ENCODE data around the gene CHIT1. TPM values are rescaled to one million over a fixed set of nuclear protein-coding genes. Genes with fewer than 3 reads are reported as not detected.
A peak's percentile ranks its signal among the peaks of the same experiment; 100 is the strongest.

CHIT1 gene
- total RNA-seq, 1 donor, result under 0.01 TPM

DNA sequence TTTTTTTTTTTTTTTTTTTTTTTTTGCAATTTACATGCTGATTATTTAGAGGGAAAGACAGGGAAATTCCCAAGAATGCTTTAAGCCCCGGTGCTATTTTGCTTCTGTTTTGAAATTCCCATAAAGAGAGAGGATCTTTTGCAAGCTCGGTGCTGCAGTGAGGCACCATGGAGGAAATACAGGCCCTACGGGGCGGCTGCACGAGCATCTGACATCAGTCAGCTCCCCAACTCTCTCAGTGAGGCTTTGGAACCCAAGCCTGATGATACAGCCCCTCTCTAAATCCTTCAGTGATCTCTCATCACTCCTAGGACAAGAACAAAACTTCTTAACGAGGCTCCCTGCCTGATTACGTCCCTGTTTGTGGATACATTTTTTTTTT lies 42.2 kb downstream of the CHIT1 start:
- no peak overlapping the region for H3K27ac ChIP-seq (ENCODE audit: low read depth, low read length)
- peak; percentile 49 for DNase-seq (ENCODE audit: insufficient read length, low spot score, missing footprints)
- H3K4me1 ChIP-seq (ENCODE audit: insufficient read depth, low read length), result peaks cover 26% of the 10 kb centered on the region
- no peaks in the 10 kb centered on the region for H3K36me3 ChIP-seq (ENCODE audit: insufficient read depth, low read length)
- no peak overlapping the region for H3K4me2 ChIP-seq (ENCODE audit: insufficient read depth, low read length)
- H3K79me2 ChIP-seq (ENCODE audit: insufficient read depth, low read length), result no peaks in the 10 kb centered on the region
- no peaks in the 10 kb centered on the region for H3K9me3 ChIP-seq (ENCODE audit: low read depth, low read length)
- H4K20me1 ChIP-seq (ENCODE audit: insufficient read depth, low read length), result no peaks in the 10 kb centered on the region
- TF ChIP-seq, protein P1, sequence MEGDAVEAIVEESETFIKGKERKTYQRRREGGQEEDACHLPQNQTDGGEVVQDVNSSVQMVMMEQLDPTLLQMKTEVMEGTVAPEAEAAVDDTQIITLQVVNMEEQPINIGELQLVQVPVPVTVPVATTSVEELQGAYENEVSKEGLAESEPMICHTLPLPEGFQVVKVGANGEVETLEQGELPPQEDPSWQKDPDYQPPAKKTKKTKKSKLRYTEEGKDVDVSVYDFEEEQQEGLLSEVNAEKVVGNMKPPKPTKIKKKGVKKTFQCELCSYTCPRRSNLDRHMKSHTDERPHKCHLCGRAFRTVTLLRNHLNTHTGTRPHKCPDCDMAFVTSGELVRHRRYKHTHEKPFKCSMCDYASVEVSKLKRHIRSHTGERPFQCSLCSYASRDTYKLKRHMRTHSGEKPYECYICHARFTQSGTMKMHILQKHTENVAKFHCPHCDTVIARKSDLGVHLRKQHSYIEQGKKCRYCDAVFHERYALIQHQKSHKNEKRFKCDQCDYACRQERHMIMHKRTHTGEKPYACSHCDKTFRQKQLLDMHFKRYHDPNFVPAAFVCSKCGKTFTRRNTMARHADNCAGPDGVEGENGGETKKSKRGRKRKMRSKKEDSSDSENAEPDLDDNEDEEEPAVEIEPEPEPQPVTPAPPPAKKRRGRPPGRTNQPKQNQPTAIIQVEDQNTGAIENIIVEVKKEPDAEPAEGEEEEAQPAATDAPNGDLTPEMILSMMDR (IDR thresholded peaks at IDR 0.05; ENCODE audit: extremely low read depth, low read depth, low read length), result no peak
- H2AFZ ChIP-seq (ENCODE audit: low read length), result peak overlapping the region; percentile 75
- no peak overlapping the region for H3K4me3 ChIP-seq (ENCODE audit: insufficient read depth, low read length)
- H3K27me3 ChIP-seq (ENCODE audit: insufficient read depth, low read length), result no peaks in the 10 kb centered on the region

GRCh38 chr1:203186446-203187303 lies 42.8 kb downstream of the CHIT1 start, which contains the start of gene CHI3L1:
Gene CHI3L1, minus strand, starts transcription at chr1:203186704. Its CDS starts 81 bp downstream, at chr1:203186623.
- no peaks in the 10 kb centered on the region for H3K79me2 ChIP-seq (ENCODE audit: insufficient read depth, low read length)
- H3K4me1 ChIP-seq (ENCODE audit: insufficient read depth, low read length), result peaks cover 26% of the 10 kb centered on the region
- no peaks in the 10 kb centered on the region for H3K9me3 ChIP-seq (ENCODE audit: low read depth, low read length)
- DNase-seq (ENCODE audit: insufficient read length, low spot score, missing footprints), result peak; percentile 46
- H4K20me1 ChIP-seq (ENCODE audit: insufficient read depth, low read length), result no peaks in the 10 kb centered on the region
- TF ChIP-seq, protein P1 (IDR thresholded peaks at IDR 0.05; ENCODE audit: extremely low read depth, low read depth, low read length), result no peak
- no peak within 1 kb of the TSS for H3K27ac ChIP-seq (ENCODE audit: low read depth, low read length)
- no peaks in the 10 kb centered on the region for H3K36me3 ChIP-seq (ENCODE audit: insufficient read depth, low read length)
- H3K27me3 ChIP-seq (ENCODE audit: insufficient read depth, low read length), result no peaks in the 10 kb centered on the region
- H3K4me3 ChIP-seq (ENCODE audit: insufficient read depth, low read length), result no peak within 1 kb of the TSS
- H2AFZ ChIP-seq (ENCODE audit: low read length), result peak within 1 kb of the TSS; percentile 75
- H3K4me2 ChIP-seq (ENCODE audit: insufficient read depth, low read length), result no peak within 1 kb of the TSS

DNA sequence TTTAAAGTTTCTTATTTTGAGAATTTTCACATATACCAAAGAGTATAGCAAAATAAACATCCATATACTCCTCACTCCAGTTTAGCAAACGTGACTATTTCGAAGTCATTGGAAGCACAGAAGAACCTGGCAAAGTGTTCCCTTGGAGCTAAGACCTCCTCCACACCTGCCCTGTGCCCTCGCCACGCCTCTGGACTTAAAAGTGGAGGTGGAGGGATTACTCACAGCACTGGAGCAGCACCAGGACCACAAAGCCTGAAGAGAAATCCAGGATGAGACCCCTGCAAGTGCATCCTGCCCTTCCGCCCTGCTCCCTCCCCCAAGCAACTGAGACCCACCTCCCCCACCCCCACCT lies 43.4 kb downstream of the CHIT1 start:
- Histone ChIP-seq H3K4me3 (ENCODE audit: insufficient read depth, low read length) (no peak overlapping the region), H3K4me2 (ENCODE audit: insufficient read depth, low read length) (no peak overlapping the region), H3K27ac (ENCODE audit: low read depth, low read length) (no peak overlapping the region), H3K9me3 (ENCODE audit: low read depth, low read length) (no peaks in the 10 kb centered on the region), H3K36me3 (ENCODE audit: insufficient read depth, low read length) (no peaks in the 10 kb centered on the region), H3K4me1 (ENCODE audit: insufficient read depth, low read length) (peaks cover 26% of the 10 kb centered on the region), H3K79me2 (ENCODE audit: insufficient read depth, low read length) (no peaks in the 10 kb centered on the region), H4K20me1 (ENCODE audit: insufficient read depth, low read length) (no peaks in the 10 kb centered on the region), H3K27me3 (ENCODE audit: insufficient read depth, low read length) (no peaks in the 10 kb centered on the region), H2AFZ (ENCODE audit: low read length) (no peak overlapping the region)
- no peak for DNase-seq (ENCODE audit: insufficient read length, low spot score, missing footprints)
- TF ChIP-seq, protein P1 (IDR thresholded peaks at IDR 0.05; ENCODE audit: extremely low read depth, low read depth, low read length), result no peak

- Histone ChIP-seq H3K4me1 (ENCODE audit: insufficient read depth, low read length) (peaks cover 22% of the 10 kb centered on the region), H2AFZ (ENCODE audit: low read length) (no peak overlapping the region), H3K27ac (ENCODE audit: low read depth, low read length) (no peak overlapping the region), H3K36me3 (ENCODE audit: insufficient read depth, low read length) (no peaks in the 10 kb centered on the region), H3K79me2 (ENCODE audit: insufficient read depth, low read length) (no peaks in the 10 kb centered on the region), H3K4me3 (ENCODE audit: insufficient read depth, low read length) (no peak overlapping the region), H3K27me3 (ENCODE audit: insufficient read depth, low read length) (no peaks in the 10 kb centered on the region), H4K20me1 (ENCODE audit: insufficient read depth, low read length) (no peaks in the 10 kb centered on the region), H3K9me3 (ENCODE audit: low read depth, low read length) (no peaks in the 10 kb centered on the region), H3K4me2 (ENCODE audit: insufficient read depth, low read length) (no peak overlapping the region)
- TF ChIP-seq, protein P1 (IDR thresholded peaks at IDR 0.05; ENCODE audit: extremely low read depth, low read depth, low read length), result no peak
- peak; percentile 62 for DNase-seq (ENCODE audit: insufficient read length, low spot score, missing footprints)
These were observed 43.9 kb downstream of the CHIT1 start for GRCh38 chr1:203185585-203185984.

All from osteoblast (primary cell).